HG02588 (cell line): ENCODE measurements around the gene HOXB4.

Experiments
- ATAC-seq: cut with Tn5 transposase; IDR thresholded peaks from one replicate; pipeline ENCODE4 v1.9.1; 2021; ENCODE audit warnings: mild to moderate bottlenecking, moderate library complexity; ENCODE audit not compliant: unreplicated experiment

The HOXB4 gene

GRCh38 chr17:48590607-48591161, 12.5 kb upstream of the HOXB4 start:
- no peak for ATAC-seq

DNA sequence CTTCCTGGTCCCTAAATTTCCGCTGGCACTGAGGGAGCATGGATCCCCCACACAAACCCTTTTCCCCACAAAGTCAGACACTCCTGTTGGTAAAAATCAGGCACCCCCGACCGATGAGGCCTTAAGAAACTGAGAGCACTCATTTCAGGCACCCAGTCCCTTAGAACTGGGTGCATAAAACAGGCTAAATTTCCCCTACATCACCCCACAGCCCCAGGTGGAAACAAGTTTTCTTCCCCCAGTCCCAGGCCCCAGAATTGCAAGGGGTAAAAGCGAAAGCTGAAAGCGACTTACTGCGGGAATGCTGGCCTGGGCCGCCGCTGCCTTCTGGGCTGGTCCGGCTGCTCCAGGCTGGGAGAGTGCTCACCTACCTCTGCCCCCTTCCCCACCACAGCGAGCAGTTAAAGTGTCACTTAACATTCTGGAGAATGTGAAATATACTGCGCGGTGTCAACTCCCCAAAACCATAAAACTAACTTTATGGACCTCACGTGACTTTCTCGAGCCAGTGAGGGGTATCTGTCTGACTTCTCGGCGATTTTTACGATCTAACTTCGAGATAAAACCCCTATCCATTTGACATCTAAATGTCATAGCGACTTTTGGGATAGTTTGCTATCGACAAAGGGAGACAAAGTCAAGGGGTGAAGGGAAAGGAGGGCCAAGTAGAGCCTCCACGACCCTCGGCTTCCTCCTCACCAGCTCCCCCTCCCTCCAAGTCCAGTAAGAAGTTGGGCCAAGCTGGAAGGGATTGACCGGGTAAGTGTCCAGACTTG, 11.9 kb upstream of the HOXB4 start, which contains the start of gene HOXB3:
TSS of gene HOXB3 (minus strand) at position 411 of the 776 bp plus-strand sequence. CDS start 37,767 bp downstream, outside the sequence.
- ATAC-seq = no peak

DNA sequence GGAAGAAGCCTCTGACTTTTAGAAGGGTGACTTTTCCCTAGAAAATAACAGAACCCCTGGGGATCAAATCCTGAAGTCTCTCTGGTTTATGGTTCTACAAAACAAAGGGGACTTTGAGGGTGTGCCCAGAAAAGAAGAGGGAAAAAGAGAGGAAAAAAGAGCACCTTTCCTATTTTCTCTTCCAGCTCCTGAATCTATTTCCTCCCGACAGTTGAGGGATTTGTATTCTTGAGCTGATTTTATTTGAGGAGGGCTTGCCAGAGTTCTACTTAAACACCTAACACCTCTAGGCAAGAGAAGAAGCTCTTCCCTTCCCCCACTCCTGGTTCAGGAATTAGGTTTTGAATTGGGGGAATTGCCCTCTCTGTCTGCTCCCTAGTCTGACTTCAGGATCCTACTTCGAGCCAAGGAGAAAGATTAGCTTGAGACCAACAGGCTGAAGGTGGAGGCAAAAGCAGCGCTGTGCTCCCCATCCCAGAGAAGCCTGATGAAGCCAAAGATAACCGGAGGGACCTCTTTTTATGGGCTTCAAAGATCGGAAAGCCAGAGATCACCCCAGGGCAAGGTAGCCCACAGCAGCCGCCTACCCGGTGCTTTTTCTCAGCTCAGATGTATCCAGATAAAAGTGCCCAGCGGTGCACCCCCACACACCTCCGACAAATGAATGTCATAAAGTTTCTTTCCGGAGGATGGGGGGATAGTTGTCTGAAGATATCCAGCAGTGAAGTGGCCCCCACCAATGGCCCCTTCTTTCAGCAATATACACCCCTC, 11.1 kb upstream of the HOXB4 start:
- ATAC-seq = no peak

GRCh38 chr17:48588528-48588927, 10.4 kb upstream of the HOXB4 start:
- no peak for ATAC-seq

GRCh38 chr17:48588074-48588415, 9.9 kb upstream of the HOXB4 start:
- no peak for ATAC-seq

DNA sequence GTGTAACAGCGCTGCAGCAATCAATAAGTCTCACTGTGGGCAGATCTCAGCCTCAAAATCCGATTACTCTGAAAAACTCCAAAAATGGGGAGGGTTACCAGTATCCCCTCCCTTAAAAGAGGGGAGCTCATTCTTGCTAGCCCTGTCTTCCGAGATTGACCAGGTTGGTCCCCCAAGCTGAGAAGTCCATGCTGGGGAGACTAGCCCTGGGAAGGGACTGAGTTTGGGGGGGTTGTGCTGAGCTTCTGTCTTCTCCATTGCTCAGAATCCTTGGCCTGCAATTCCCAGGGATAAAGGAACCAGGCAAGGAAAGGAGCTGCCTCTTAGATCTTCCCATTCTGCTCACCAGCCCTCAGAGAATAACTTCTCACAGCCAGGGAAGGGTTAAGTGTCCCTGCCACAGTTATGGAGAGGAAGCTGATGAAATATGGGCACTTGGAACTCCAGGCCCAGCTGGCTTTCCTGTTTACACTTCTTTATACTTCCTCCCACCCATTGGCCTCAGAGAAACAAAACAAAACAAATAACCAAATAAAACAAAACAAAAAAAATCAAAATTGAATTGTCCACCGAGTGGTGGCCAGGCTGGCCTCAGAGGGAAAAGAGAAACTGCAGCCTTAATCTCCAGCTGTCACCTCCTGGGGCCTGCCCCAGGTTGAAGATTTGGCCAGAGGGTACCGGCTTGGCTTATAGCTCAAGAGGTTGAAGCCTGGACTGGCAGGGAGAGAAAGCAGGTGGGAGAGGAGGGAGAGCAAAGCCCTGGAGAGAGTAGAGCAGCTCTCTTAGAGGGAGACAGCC, 9.3 kb upstream of the HOXB4 start:
- ATAC-seq = no peak

GRCh38 chr17:48586355-48587258, 8.5 kb upstream of the HOXB4 start:
- ATAC-seq = no peak

DNA sequence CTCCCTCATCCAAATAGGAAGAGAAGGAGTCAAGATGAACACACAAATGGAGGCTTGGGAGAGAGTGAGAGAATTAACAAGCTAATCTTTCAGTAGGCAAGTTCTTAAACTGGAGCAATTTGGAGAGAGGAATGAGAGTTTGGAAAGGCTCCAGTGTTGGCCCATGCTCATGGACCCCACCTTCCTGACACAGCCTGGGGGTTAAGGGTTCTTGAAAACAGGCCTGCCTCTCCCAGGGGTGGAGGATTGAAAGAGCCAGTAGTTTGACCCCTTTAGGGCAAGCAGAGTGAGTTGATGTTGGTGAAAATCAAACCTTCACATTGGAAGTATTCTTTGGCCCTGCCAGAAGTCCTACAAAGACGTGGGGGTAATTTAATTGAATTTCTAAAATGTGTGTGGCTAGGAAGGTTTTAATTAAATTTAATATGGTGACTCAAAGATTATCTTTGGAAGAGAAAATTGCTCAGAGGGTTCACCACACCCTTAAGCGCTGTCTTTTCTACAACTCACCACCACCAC, 6.1 kb upstream of the HOXB4 start:
- ATAC-seq = no peak

DNA sequence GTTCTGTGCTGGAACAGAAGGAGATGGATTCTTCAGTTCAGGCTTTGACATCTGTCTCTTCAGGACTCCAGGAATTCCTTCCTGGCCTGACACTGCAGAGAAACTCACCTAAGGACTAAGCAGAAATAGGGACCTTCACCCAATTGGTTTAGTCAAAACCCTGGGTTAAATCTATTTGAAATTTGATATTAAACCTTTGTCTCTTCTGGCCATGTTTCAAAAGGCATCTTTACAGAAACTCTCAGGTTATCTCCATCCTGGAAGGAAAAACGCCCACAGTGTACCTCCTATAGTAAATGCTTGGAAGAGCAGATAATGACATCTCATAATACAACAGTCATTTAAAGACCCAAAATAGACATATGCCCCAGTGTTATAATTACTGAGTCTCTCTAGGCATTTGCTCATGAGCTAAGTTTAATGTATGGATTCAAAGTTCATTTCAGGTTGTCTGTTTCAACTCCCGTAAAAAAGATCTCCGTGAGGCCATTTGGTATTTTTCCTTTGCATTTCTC, 5.6 kb upstream of the HOXB4 start:
- ATAC-seq = no peak

- ATAC-seq = no peak
These were observed 4.6 kb upstream of the HOXB4 start for GRCh38 chr17:48582750-48583069.

GRCh38 chr17:48579760-48580554, 1.8 kb upstream of the HOXB4 start:
- no peak for ATAC-seq

DNA sequence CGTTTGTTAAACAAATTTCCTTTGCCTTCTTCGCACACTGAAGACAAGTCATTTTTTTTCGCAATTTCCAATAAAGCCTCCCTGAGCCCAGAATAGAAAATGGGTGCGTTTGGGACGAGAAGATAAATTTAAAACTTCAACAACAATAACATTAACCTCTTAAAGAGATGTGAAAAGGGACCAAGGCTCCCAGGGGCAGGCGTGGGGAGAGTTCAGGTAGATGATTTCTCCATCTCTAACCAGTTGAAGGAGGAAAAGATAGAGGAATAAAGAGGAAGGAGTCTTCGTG, 1.3 kb upstream of the HOXB4 start:
- ATAC-seq = no peak

GRCh38 chr17:48578616-48579470, 693 bp upstream of the HOXB4 start:
- peak; percentile 34 for ATAC-seq

DNA sequence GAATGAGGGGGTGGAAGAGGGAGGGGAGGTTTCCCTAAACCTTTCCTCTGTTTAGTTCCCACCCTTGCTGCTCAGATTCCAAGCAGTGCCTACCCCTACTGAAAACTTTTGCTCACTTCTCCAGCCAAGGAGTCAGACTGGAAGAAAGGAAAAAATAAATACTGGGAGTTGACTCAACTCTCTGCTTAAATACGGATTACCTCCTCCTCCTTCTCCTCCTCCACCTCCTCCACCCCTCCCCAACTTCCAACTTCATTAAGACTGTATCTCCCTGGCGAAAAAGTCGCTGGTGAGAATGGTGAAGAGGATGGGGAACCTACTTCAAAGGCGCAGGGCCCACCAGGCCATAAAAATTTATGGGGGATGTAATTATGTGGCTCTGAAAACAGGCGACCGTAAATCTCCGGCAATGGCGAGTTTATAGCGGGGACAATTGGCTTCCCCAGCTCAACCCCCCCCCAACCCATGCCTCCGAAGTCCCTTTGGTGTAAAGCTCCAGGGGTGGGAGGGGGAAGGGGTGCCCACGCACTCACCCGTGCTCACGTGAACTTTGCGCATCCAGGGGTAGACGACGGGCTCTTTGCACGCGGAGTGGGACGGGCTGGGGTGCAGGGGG, 712 bp downstream of the HOXB4 start:
- peak; percentile 12 for ATAC-seq

DNA sequence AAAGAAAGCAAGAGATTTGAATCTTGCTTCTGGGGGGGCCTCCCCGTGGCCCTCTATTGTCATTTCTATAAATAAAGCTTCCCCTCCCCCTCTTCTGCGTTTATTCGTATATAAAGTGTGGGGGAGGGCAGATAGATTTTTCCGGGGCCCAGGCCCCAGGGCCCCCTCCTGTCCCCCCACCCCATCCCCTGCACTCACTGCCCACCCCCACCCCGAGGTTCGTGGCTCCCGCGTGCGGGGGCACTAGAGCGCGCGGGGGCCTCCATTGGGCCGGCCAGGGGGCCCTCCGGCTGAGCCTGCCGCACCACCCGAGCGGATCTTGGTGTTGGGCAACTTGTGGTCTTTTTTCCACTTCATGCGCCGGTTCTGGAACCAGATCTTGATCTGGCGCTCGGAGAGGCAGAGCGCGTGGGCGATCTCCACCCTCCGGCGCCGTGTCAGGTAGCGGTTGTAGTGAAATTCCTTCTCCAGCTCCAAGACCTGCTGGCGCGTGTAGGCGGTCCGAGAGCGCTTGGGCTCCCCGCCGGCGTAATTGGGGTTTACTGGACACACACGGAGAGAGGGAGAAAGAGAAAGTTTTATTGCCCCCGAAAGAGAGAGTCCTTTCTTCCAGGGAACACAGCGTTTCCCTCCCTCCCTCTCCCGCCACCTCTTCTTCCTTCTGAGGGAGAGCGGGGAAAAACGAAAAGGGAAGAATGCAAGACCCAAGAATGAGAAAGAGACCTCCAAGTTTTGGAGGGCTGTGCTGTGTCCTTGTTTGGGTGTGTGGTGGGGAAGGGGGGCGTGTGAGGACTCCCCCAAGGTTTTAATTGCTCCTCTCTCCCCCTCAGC, 1.5 kb downstream of the HOXB4 start:
- ATAC-seq = no peak

GRCh38 chr17:48575673-48576478, 2.3 kb downstream of the HOXB4 start:
- no peak for ATAC-seq
